GM12878 (cell line): Measurements from ENCODE around the gene CACNA1G. TPM values are rescaled to one million over a fixed set of nuclear protein-coding genes. Genes with fewer than 3 reads are reported as not detected.

ENCODE experiments used
- ATAC-seq: fragments of 200-7000 bp; cut with Tn5 transposase; 3 replicates; pipeline ENCODE4 v1.9.1; 2020; ENCODE audit warnings: mild to moderate bottlenecking, moderate library complexity
- BruUV-seq: library from RNA; stranded (reverse); fragments of 400-500 nt; replicated peaks from 2 replicates; lab custom pipeline; 2021; lab: Mats Ljungman, UMichigan
- CTCF ChIA-PET: fragments of 300-600 bp; sonication (Branson Sonifier 250); formaldehyde crosslinking; extraction: SDS; loops from one replicate; lab custom pipeline; 2021; ENCODE audit warnings: inconsistent platforms; lab: Yijun Ruan, JAX
- POLR2A ChIA-PET: fragments of 350-600 bp; formaldehyde crosslinking; extraction: SDS; loops from one replicate; lab custom pipeline; 2021; ENCODE audit warnings: inconsistent platforms; lab: Charles Lee
- RAD21 ChIA-PET: fragments of 300-600 bp; sonication (Branson Sonifier 250); formaldehyde crosslinking; loops from one replicate; lab custom pipeline; 2023; ENCODE audit warnings: antibody characterized with exemption; ENCODE audit not compliant: unreplicated experiment; lab: Charles Lee
- SMC1A ChIA-PET: fragments of 300-600 bp; sonication (Branson Sonifier 250); formaldehyde crosslinking; loops from one replicate; lab custom pipeline; 2023; ENCODE audit not compliant: unreplicated experiment, uncharacterized antibody; lab: Charles Lee
- DNase-seq: peaks from one replicate; pipeline ENCODE4 v3.0.0-alpha.2; 2011; ENCODE audit warnings: low read depth, low spot score
- FAIRE-seq: peaks from 3 replicates; lab custom pipeline; 2011; peaks lifted over from hg19 to GRCh38; lab: Jason Lieb, UNC
- H2AFZ ChIP-seq: 2 replicates; pipeline ENCODE4 v1.6.0; 2011; ENCODE audit warnings: low read depth, low read length, control low read depth; ENCODE audit not compliant: control insufficient read depth
- H3K27ac ChIP-seq: 2 replicates; pipeline ENCODE4 v1.5.1; 2011; ENCODE audit warnings: control low read depth; ENCODE audit not compliant: control insufficient read depth, insufficient read depth
- H3K27me3 ChIP-seq, 2 experiments: replicated peaks in 1 of 2; 2 replicates each; pipeline versions ENCODE4 v1.6.0 to v1.6.1; 2011; ENCODE audit warnings: low read length in 1 of 2; ENCODE audit not compliant: control insufficient read depth in 2 of 2, insufficient read depth in 2 of 2
- H3K36me3 ChIP-seq, 2 experiments: 2 replicates each; pipeline ENCODE4 v1.5.1; 2011; ENCODE audit warnings: low read length in 1 of 2; ENCODE audit not compliant: control insufficient read depth in 2 of 2, insufficient read depth in 2 of 2
- H3K4me1 ChIP-seq: 2 replicates; pipeline ENCODE4 v1.6.1; 2011; ENCODE audit warnings: mild to moderate bottlenecking, low read length, moderate library complexity, mixed read lengths; ENCODE audit not compliant: control insufficient read depth, insufficient read depth
- H3K4me2 ChIP-seq: 2 replicates; pipeline ENCODE4 v1.6.0; 2011; ENCODE audit warnings: control low read depth; ENCODE audit not compliant: control insufficient read depth, insufficient read depth
- H3K4me3 ChIP-seq: fragments of 200-600 bp; sonication (generic); 2 replicates; pipeline ENCODE4 v1.5.1; 2016
- H3K79me2 ChIP-seq: 2 replicates; pipeline ENCODE4 v1.6.0; 2011; ENCODE audit warnings: low read length; ENCODE audit not compliant: control insufficient read depth, insufficient read depth
- H3K9ac ChIP-seq: 2 replicates; pipeline ENCODE4 v1.8.0; 2011; ENCODE audit warnings: low read length, control low read depth, mixed read lengths; ENCODE audit not compliant: control insufficient read depth, insufficient read depth
- H3K9me3 ChIP-seq: replicated peaks from 3 replicates; pipeline ENCODE4 v1.5.1; 2011; ENCODE audit warnings: mild to moderate bottlenecking, low read length; ENCODE audit not compliant: control insufficient read depth, insufficient read depth
- H4K20me1 ChIP-seq: 2 replicates; pipeline ENCODE4 v1.6.0; 2011; ENCODE audit not compliant: control insufficient read depth, insufficient read depth
- BMI1 ChIP-seq: fragments of 450-650 bp; IDR thresholded peaks from 2 replicates; pipeline ENCODE4 v1.6.1; 2016; ENCODE audit warnings: mild to moderate bottlenecking, moderate library complexity, borderline replicate concordance
- LARP7 ChIP-seq: fragments of 450-650 bp; IDR thresholded peaks from 2 replicates; pipeline ENCODE4 v1.6.1; 2017; ENCODE audit warnings: mild to moderate bottlenecking
- NKRF ChIP-seq: fragments of 450-650 bp; conservative IDR thresholded peaks from 2 replicates; pipeline ENCODE4 v1.6.1; 2017; ENCODE audit warnings: mild to moderate bottlenecking, moderate library complexity
- YY1 ChIP-seq: IDR thresholded peaks from 2 replicates; pipeline ENCODE4 v1.6.1; 2011; ENCODE audit warnings: low read depth, mild to moderate bottlenecking, low read length
- WGBS: methylation state at CpG from one replicate; pipeline ENCODE4 v1.1.6; 2016; ENCODE audit warnings: low lambda C conversion rate; ENCODE audit not compliant: insufficient replicate concordance, insufficient coverage; ENCODE audit errors: missing lambda C conversion rate; 5-methylcytosine and 5-hydroxymethylcytosine counted together
- in situ Hi-C: fragments of 300-500 bp; cut with MboI; formaldehyde crosslinking; loops from 9 replicates; pipeline ENCODE4 v1.14.3; 2018; ENCODE audit warnings: mixed read lengths
- intact Hi-C: fragments of 100-400 bp; cut with micrococcal nuclease; formaldehyde crosslinking; loops from one replicate; pipeline ENCODE4 v1.14.2; 2022; ENCODE audit not compliant: unreplicated experiment
- polyA plus RNA-seq, 11 experiments: library from polyadenylated mRNA; depleted of rRNA in 4 of 11; unstranded in 6 of 11; stranded (reverse) in 5 of 11; fragments of >200 nt; fragmentation: Nextera tagmentation in 4 of 11; fragmentation: Illumina TruSeq in 1 of 11; extraction: Ambion mirVana in 4 of 11; extraction: Trizol in 1 of 11; gene quantifications; 1 replicate in 1 of 11; 2 replicates in 10 of 11; pipeline versions ENCODE4 v1.2.1 to v1.2.3, GENCODE V29; 2011 to 2016; ENCODE audit warnings: inconsistent platforms in 2 of 11, missing spikeins in 2 of 11, low read depth in 1 of 11
- total RNA-seq, 4 experiments: library from RNA; depleted of rRNA in 3 of 4; stranded (reverse); fragments of >200 nt in 3 of 4; fragmentation: Illumina TruSeq in 1 of 4; extraction: Trizol in 1 of 4; gene quantifications; 2 replicates each; pipeline versions ENCODE4 v1.2.1 to v1.2.3, GENCODE V29; 2013 to 2021

CACNA1G gene
- total and polyA plus RNA-seq, 10 of the 15 experiments (the other 5 are each of a cell fraction or from before 2014, with no cell fraction given) = 0.03 to 0.15 TPM; not detected in 8

DNA sequence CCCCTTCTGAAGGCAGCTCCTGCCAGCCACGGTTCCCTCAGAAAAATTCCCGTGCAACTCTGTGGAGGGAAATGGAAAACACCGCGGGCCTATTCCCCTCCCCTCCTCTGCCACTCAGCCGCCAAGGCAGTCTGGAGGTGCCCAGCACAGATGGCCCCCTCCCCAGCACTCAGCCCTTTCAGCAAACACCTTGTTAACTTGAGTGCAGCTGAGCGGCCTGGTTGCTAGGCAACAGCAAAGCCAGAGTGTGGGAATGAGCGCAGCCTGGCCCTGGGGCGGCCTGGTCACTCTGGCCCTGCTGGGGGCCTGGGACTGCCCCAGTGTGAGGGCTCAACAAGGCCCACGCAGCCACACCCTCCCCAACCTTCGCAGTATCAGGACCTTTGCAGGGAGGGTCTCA lies 32.8 kb downstream of the CACNA1G start:
- 19% methylated on average over 10 of the region's 10 CpGs for WGBS
- BruUV-seq = no TSS peak
- Histone ChIP-seq H2AFZ (no peak overlapping the region), H3K27ac (no peak overlapping the region), H3K9me3 (no peaks in the 10 kb centered on the region), H3K79me2 (no peaks in the 10 kb centered on the region), H4K20me1 (no peaks in the 10 kb centered on the region), H3K4me2 (no peak overlapping the region), H3K4me1 (no peaks in the 10 kb centered on the region), H3K27me3 (no peaks in the 10 kb centered on the region; a peak in 2 of 4 replicates), H3K36me3 (no peaks in the 10 kb centered on the region)
- in situ Hi-C loops = loop anchor here (5.0 kb wide), 1 partner anchor 51 kb away; no protein-coding TSS in a partner anchor
- SMC1A ChIA-PET = no interaction called here
- no peak for DNase-seq
- CTCF ChIA-PET = no interaction called here
- no peak for FAIRE-seq
- RAD21 ChIA-PET = no interaction called here
- TF ChIP-seq NKRF (no peak), YY1 (no peak), BMI1 (peak; percentile 19; the same call in 1 of the 2 replicates)
- TF ChIP-seq, all 136 proteins: peak for 1
- Histone ChIP-seq H3K9ac (no peak overlapping the region), H3K4me3 (no peak overlapping the region)
- POLR2A ChIA-PET = no interaction called here
- intact Hi-C loops = no loop called here
- ATAC-seq = no peak

GRCh38 chr17:50594128-50594823 lies 33.8 kb downstream of the CACNA1G start:
- Histone ChIP-seq H3K4me1 (no peaks in the 10 kb centered on the region), H3K36me3 (no peaks in the 10 kb centered on the region), H2AFZ (no peak overlapping the region), H3K9ac (no peak overlapping the region), H3K27ac (no peak overlapping the region), H3K79me2 (no peaks in the 10 kb centered on the region), H3K4me3 (no peak overlapping the region), H3K4me2 (no peak overlapping the region), H3K27me3 (no peaks in the 10 kb centered on the region), H3K9me3 (no peaks in the 10 kb centered on the region), H4K20me1 (no peaks in the 10 kb centered on the region)
- SMC1A ChIA-PET = no interaction called here
- no peak for FAIRE-seq
- POLR2A ChIA-PET = no interaction called here
- RAD21 ChIA-PET = no interaction called here
- CTCF ChIA-PET = interaction anchor here (0.6 kb wide), 1 partner anchor 108 kb away, joined by 5 read pairs; no protein-coding TSS in a partner anchor
- TF ChIP-seq LARP7 = no peak
- DNase-seq = no peak
- 23% methylated on average over 11 of the region's 11 CpGs for WGBS
- BruUV-seq = no TSS peak
- intact Hi-C loops = no loop called here
- no peak for ATAC-seq
- in situ Hi-C loops = loop anchor here (5.0 kb wide), 1 partner anchor 52 kb away; no protein-coding TSS in a partner anchor
